Ascending aorta (tissue), 2 donors: ENCODE results near the gene FNIP1. TPM values are rescaled to one million over a fixed set of nuclear protein-coding genes. Genes with fewer than 3 reads are reported as not detected.

Experiments used
- DNase-seq, 2 donors: peaks; one replicate each; pipeline ENCODE4 v3.0.0-alpha.2; 2019; ENCODE audit warnings: low spot score in 2 of 2
- H3K27ac ChIP-seq, 2 donors: fragments of 200-600 bp; sonication (generic); one replicate each; pipeline ENCODE4 v1.5.1; 2016 to 2017; ENCODE audit warnings: mild to moderate bottlenecking in 1 of 2
- H3K27me3 ChIP-seq: fragments of 200-600 bp; sonication (generic); one replicate; pipeline ENCODE4 v1.5.1; 2017
- H3K36me3 ChIP-seq, 2 donors: fragments of 200-600 bp; sonication (generic); one replicate each; pipeline ENCODE4 v1.5.1; 2016
- H3K4me1 ChIP-seq, 2 donors: fragments of 200-600 bp; sonication (generic); one replicate each; pipeline ENCODE4 v1.5.1; 2016 to 2017; ENCODE audit warnings: mild to moderate bottlenecking in 1 of 2
- H3K4me3 ChIP-seq, 2 donors: fragments of 200-600 bp; sonication (generic); one replicate each; pipeline ENCODE4 v1.5.1; 2016 to 2017; ENCODE audit warnings: mild to moderate bottlenecking in 1 of 2
- H3K9me3 ChIP-seq, 2 donors: fragments of 200-600 bp; sonication (generic); one replicate each; pipeline ENCODE4 v1.5.1; 2016
- CTCF ChIP-seq, 3 experiments: fragments of 200-600 bp in 2 of 3; fragments of 450-650 bp in 1 of 3; sonication (generic) in 2 of 3; IDR thresholded peaks; one replicate each; pipeline ENCODE4 v1.5.1; 2016 to 2019; ENCODE audit warnings: antibody characterized with exemption in 3 of 3, mild to moderate bottlenecking in 1 of 3, moderate library complexity in 1 of 3
- intact Hi-C: fragments of 100-400 bp; cut with DNase I; formaldehyde crosslinking; loops from one replicate; pipeline ENCODE4 v1.15.1; 2023
- total RNA-seq: library from RNA; depleted of rRNA; stranded (reverse); fragments of >200 nt; gene quantifications from one replicate; pipeline ENCODE4 v1.1.0, GENCODE V29; 2016

The FNIP1 gene
- total RNA-seq, 1 donor from 2014 or later, result 20.5 TPM

- Histone ChIP-seq H3K27ac (peak overlapping the region; percentile 99), H3K27me3 (no peaks in the 10 kb centered on the region), H3K4me1 (peaks cover 9 to 14% of the 10 kb centered on the region in 2 donors), H3K36me3 (no peaks in the 10 kb centered on the region), H3K9me3 (no peaks in the 10 kb centered on the region), H3K4me3 (peak overlapping the region; percentile 70 to 95)
- intact Hi-C loops, result loop anchor here (5.0 to 10.0 kb wide), 3 partner anchors 47 to 621 kb away; partner anchors contain the start of genes HINT1 and PDLIM4
- TF ChIP-seq CTCF (IDR thresholded peaks at IDR 0.05), result no peak
- DNase-seq, result no peak
Measured at GRCh38 chr5:131634238-131634637, 162.6 kb downstream of the FNIP1 start.

DNA sequence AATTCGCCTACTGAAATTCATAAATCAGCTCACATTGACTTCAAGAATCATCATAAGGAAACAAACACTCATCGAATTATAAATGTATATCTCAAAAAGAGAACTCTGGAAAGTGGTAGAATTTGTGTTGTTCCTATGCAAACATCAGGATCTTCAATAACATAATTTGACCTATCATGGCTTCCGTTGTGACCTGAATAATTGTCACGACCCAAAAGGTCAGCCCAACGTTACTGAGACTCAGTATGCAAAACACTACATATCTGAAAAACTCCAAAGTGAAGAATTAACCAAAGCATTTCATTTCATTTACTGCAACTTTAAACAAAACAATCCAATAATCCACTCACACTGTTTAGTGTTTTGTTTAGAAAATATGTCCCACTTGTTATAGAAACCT is 163.0 kb downstream of the FNIP1 start:
- no peaks in the 10 kb centered on the region for H3K27me3 ChIP-seq
- H3K4me1 ChIP-seq, result peaks cover 9 to 14% of the 10 kb centered on the region in 2 donors
- H3K27ac ChIP-seq, result peak overlapping the region; percentile 99
- TF ChIP-seq CTCF (IDR thresholded peaks at IDR 0.05), result no peak
- DNase-seq, result no peak
- no peaks in the 10 kb centered on the region for H3K36me3 ChIP-seq
- no peaks in the 10 kb centered on the region for H3K9me3 ChIP-seq
- peak overlapping the region; percentile 70 to 95 for H3K4me3 ChIP-seq
- intact Hi-C loops, result loop anchor here (5.0 to 10.0 kb wide), 3 partner anchors 47 to 621 kb away; partner anchors contain the start of genes HINT1 and PDLIM4

- Histone ChIP-seq H3K4me3 (no peak overlapping the region), H3K27me3 (no peaks in the 10 kb centered on the region), H3K9me3 (no peaks in the 10 kb centered on the region), H3K4me1 (peaks cover 12 to 19% of the 10 kb centered on the region in 2 donors), H3K27ac (no peak overlapping the region), H3K36me3 (no peaks in the 10 kb centered on the region)
- intact Hi-C loops, result loop anchor here (5.0 to 10.0 kb wide), 3 partner anchors 44 to 624 kb away; partner anchors contain the start of genes HINT1 and PDLIM4
- TF ChIP-seq CTCF (IDR thresholded peaks at IDR 0.05), result no peak
- DNase-seq, result no peak
Measured at GRCh38 chr5:131630963-131631350, 165.9 kb downstream of the FNIP1 start.

GRCh38 chr5:131630208-131630962 is 166.4 kb downstream of the FNIP1 start:
- Histone ChIP-seq H3K27me3 (no peaks in the 10 kb centered on the region), H3K4me1 (peaks cover 12 to 19% of the 10 kb centered on the region in 2 donors), H3K27ac (no peak overlapping the region), H3K4me3 (no peak overlapping the region), H3K36me3 (no peaks in the 10 kb centered on the region), H3K9me3 (no peaks in the 10 kb centered on the region)
- DNase-seq, result no peak
- intact Hi-C loops, result loop anchor here (5.0 to 10.0 kb wide), 3 partner anchors 43 to 624 kb away; partner anchors contain the start of genes HINT1 and PDLIM4
- no peak for TF ChIP-seq CTCF (IDR thresholded peaks at IDR 0.05)

- no peaks in the 10 kb centered on the region for H3K27me3 ChIP-seq
- intact Hi-C loops, result no loop called here
- H3K4me1 ChIP-seq, result peaks cover 12 to 19% of the 10 kb centered on the region in 2 donors
- TF ChIP-seq CTCF (IDR thresholded peaks at IDR 0.05), result no peak
- no peak for DNase-seq
- no peak overlapping the region for H3K27ac ChIP-seq
- no peaks in the 10 kb centered on the region for H3K9me3 ChIP-seq
- H3K4me3 ChIP-seq, result no peak overlapping the region
- H3K36me3 ChIP-seq, result no peaks in the 10 kb centered on the region
Measured at GRCh38 chr5:131628990-131629389, 167.8 kb downstream of the FNIP1 start.
